NT2/D1 (cell line): ENCODE results near the gene ZNF711.

ENCODE experiments used
- DNase-seq: peaks from one replicate; pipeline ENCODE4 v3.0.0-alpha.2; 2011; ENCODE audit warnings: low read depth, low spot score
- H3K27me3 ChIP-seq: 2 replicates; pipeline ENCODE4 v1.6.0; 2011; ENCODE audit warnings: mild to moderate bottlenecking; ENCODE audit not compliant: insufficient read length, insufficient read depth
- H3K36me3 ChIP-seq: 2 replicates; pipeline ENCODE4 v1.6.1; 2011; ENCODE audit warnings: mild to moderate bottlenecking, low read length, mixed read lengths; ENCODE audit not compliant: insufficient read depth, insufficient read length
- H3K4me1 ChIP-seq: 2 replicates; pipeline ENCODE4 v1.5.1; 2011; ENCODE audit not compliant: insufficient read depth, insufficient read length
- H3K4me3 ChIP-seq: 2 replicates; pipeline ENCODE4 v1.5.1; 2011; ENCODE audit warnings: low read depth; ENCODE audit not compliant: insufficient read length
- H3K9ac ChIP-seq: 2 replicates; pipeline ENCODE4 v1.6.0; 2011; ENCODE audit warnings: low read depth; ENCODE audit not compliant: insufficient read length
- H3K9me3 ChIP-seq: 2 replicates; pipeline ENCODE4 v1.5.1; 2011; ENCODE audit warnings: mild to moderate bottlenecking, low read length; ENCODE audit not compliant: insufficient read depth
- SUZ12 ChIP-seq: IDR thresholded peaks from 2 replicates; pipeline ENCODE4 v1.6.1; 2011; ENCODE audit not compliant: insufficient read length, insufficient read depth; ENCODE audit errors: extremely low read depth
- YY1 ChIP-seq: IDR thresholded peaks from 2 replicates; pipeline ENCODE4 v1.6.1; 2011; ENCODE audit not compliant: insufficient read length, insufficient read depth
- ZNF274 ChIP-seq: IDR thresholded peaks from 2 replicates; pipeline ENCODE4 v1.6.1; 2011; ENCODE audit warnings: mild to moderate bottlenecking, low read depth, low read length

The ZNF711 gene

GRCh38 chrX:85243761-85244449 is at the start of gene ZNF711, which contains the start of gene SATL1:
Gene ZNF711, plus strand, starts transcription at chrX:85243991. Its CDS starts 3,582 bp downstream, at chrX:85247573.
Gene SATL1, minus strand, starts transcription at chrX:85243779. Its CDS starts 134,811 bp downstream, at chrX:85108968.
- H3K9ac ChIP-seq = peak within 1 kb of the TSS; percentile 97
- H3K9me3 ChIP-seq = no peaks in the 10 kb centered on the region
- peak within 1 kb of the TSS; percentile 71 for H3K4me3 ChIP-seq
- no peaks in the 10 kb centered on the region for H3K4me1 ChIP-seq
- H3K36me3 ChIP-seq = peaks cover 19% of the 10 kb centered on the region
- TF ChIP-seq SUZ12 (no peak), ZNF274 (no peak), YY1 (no peak)
- H3K27me3 ChIP-seq = no peaks in the 10 kb centered on the region
- peak; percentile 72 for DNase-seq

GRCh38 chrX:85196319-85196718 is 47.5 kb upstream of the ZNF711 start:
- DNase-seq = no peak
- Histone ChIP-seq H3K9me3 (no peaks in the 10 kb centered on the region), H3K27me3 (no peaks in the 10 kb centered on the region), H3K4me3 (no peak overlapping the region), H3K36me3 (no peaks in the 10 kb centered on the region), H3K4me1 (no peaks in the 10 kb centered on the region), H3K9ac (no peak overlapping the region)
- TF ChIP-seq SUZ12 (no peak), ZNF274 (no peak)

GRCh38 chrX:85203461-85203970 is 40.3 kb upstream of the ZNF711 start:
- H3K4me1 ChIP-seq = no peaks in the 10 kb centered on the region
- TF ChIP-seq SUZ12 (no peak), ZNF274 (no peak), YY1 (no peak)
- H3K36me3 ChIP-seq = no peaks in the 10 kb centered on the region
- H3K27me3 ChIP-seq = no peaks in the 10 kb centered on the region
- H3K9me3 ChIP-seq = no peaks in the 10 kb centered on the region
- no peak overlapping the region for H3K4me3 ChIP-seq
- no peak overlapping the region for H3K9ac ChIP-seq
- DNase-seq = no peak

DNA sequence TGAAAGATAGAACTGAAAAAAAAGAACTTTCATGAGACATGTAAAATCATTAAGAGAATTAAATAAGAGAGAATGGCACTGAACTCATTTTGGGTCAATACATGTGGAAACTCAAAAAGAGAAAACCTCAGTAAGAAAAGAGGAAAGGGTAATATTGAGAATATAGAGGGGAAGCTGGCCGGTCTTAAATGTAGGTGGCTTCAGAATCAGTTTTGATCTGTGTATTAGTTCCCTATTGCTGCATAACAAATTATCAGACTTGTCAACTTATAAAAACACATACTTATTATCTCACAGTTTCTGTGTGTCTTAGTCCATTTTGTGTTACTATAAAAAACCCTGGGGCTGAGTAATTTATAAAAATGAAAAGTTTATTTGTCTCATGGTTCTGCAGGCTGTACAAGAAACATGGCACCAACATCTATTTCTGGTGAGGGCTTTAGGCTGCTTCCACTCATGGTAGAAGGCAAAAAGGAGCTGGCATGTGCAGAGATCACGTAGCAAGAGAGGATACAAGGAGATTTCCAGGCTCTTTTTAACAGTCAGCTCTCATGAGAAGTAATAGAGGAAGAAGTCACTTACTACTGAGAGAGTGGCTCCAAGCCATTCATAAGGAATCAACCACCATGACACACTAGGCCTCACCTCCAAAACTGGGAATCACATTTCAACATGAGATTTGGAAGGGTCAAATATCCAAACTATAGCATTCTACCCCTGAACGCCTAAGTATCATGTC is 29.8 kb upstream of the ZNF711 start:
- no peak for TF ChIP-seq ZNF274
- TF ChIP-seq YY1 = no peak
- no peak for TF ChIP-seq SUZ12
- no peaks in the 10 kb centered on the region for H3K27me3 ChIP-seq
- no peak overlapping the region for H3K9ac ChIP-seq
- no peaks in the 10 kb centered on the region for H3K4me1 ChIP-seq
- no peak overlapping the region for H3K4me3 ChIP-seq
- H3K36me3 ChIP-seq = no peaks in the 10 kb centered on the region
- no peak for DNase-seq
- no peaks in the 10 kb centered on the region; the same call in 1 of the 2 replicates for H3K9me3 ChIP-seq

GRCh38 chrX:85215946-85216345 is 27.8 kb upstream of the ZNF711 start:
- no peak for TF ChIP-seq YY1
- no peak for TF ChIP-seq ZNF274
- no peak for TF ChIP-seq SUZ12
- no peaks in the 10 kb centered on the region; the same call in 1 of the 2 replicates for H3K9me3 ChIP-seq
- H3K9ac ChIP-seq = no peak overlapping the region
- H3K4me1 ChIP-seq = no peaks in the 10 kb centered on the region
- no peak overlapping the region for H3K4me3 ChIP-seq
- no peaks in the 10 kb centered on the region for H3K27me3 ChIP-seq
- no peaks in the 10 kb centered on the region for H3K36me3 ChIP-seq
- DNase-seq = no peak

GRCh38 chrX:85221361-85221760 is 22.4 kb upstream of the ZNF711 start:
- DNase-seq = no peak
- Histone ChIP-seq H3K4me1 (no peaks in the 10 kb centered on the region), H3K9ac (no peak overlapping the region), H3K27me3 (no peaks in the 10 kb centered on the region), H3K9me3 (no peaks in the 10 kb centered on the region), H3K36me3 (no peaks in the 10 kb centered on the region), H3K4me3 (no peak overlapping the region)
- TF ChIP-seq ZNF274 (no peak), SUZ12 (no peak), YY1 (no peak)

DNA sequence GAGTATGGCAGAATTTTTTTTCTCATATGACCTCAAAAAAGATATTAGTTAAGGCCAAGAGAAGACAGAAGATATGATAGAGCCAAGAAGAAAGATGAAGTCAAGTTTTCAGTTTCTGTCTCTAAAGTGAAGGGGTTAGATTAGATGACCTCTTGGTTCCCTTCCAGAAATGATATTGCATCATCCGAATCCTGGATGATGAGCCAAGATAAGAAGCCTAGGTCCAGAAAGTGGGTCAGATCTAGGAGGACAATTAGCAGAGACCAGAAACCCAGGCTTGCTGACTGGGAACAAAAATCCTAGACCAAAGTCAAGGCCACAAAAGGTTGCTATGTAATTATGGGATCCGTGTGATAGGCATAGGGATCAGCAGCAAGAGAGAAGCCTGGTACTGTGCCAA is 20.4 kb upstream of the ZNF711 start:
- Histone ChIP-seq H3K9me3 (peaks cover 5% of the 10 kb centered on the region; the same call in 1 of the 2 replicates), H3K4me1 (no peaks in the 10 kb centered on the region), H3K4me3 (no peak overlapping the region), H3K36me3 (no peaks in the 10 kb centered on the region), H3K9ac (no peak overlapping the region), H3K27me3 (no peaks in the 10 kb centered on the region)
- DNase-seq = no peak
- TF ChIP-seq ZNF274 = no peak
- no peak for TF ChIP-seq YY1
- no peak for TF ChIP-seq SUZ12
